Activated CD8-positive, alpha-beta memory T cell treated with anti-CD3 and anti-CD28 coated beads, Interleukin-2, amount 10 ng/mL, durations not matched to agents 7 days and 5 days (primary cell): Measurements from ENCODE around the gene ELK3. TPM values are rescaled to one million over a fixed set of nuclear protein-coding genes. Genes with fewer than 3 reads are reported as not detected.

Experiments
- ATAC-seq: fragments of 150-1000 bp; cut with Tn5 transposase; one replicate; pipeline ENCODE4 v1.10.0; 2021; ENCODE audit warnings: moderate library complexity
- CTCF ChIA-PET: fragments of 350-600 bp; sonication (Branson Sonifier 250); formaldehyde crosslinking; loops from one replicate; lab custom pipeline; 2021; ENCODE audit warnings: antibody characterized with exemption; lab: Charles Lee
- DNase-seq: peaks from one replicate; pipeline ENCODE4 v3.0.0-alpha.2; 2020
- H3K27ac Mint-ChIP-seq: one replicate; pipeline ENCODE4 v1.8.0; 2021; ENCODE audit warnings: mild to moderate bottlenecking, mixed read lengths
- H3K27me3 Mint-ChIP-seq: one replicate; pipeline ENCODE4 v1.8.0; 2021; ENCODE audit warnings: mixed read lengths
- H3K36me3 Mint-ChIP-seq: one replicate; pipeline ENCODE4 v1.8.0; 2021; ENCODE audit warnings: mild to moderate bottlenecking, mixed read lengths
- H3K4me1 Mint-ChIP-seq: one replicate; pipeline ENCODE4 v1.8.0; 2021; ENCODE audit warnings: mixed read lengths
- H3K4me3 Mint-ChIP-seq: one replicate; pipeline ENCODE4 v1.8.0; 2021; ENCODE audit warnings: mild to moderate bottlenecking, moderate library complexity, mixed read lengths
- H3K9me3 Mint-ChIP-seq: one replicate; pipeline ENCODE4 v1.8.0; 2022; ENCODE audit warnings: low read depth, mixed read lengths
- total RNA-seq, 2 experiments: library from RNA; stranded (reverse); gene quantifications; one replicate each; pipeline ENCODE4 v1.2.3, GENCODE V29; 2021

ELK3 gene
- total RNA-seq, result 10 to 100 TPM; 16.1 to 17.1 TPM

DNA sequence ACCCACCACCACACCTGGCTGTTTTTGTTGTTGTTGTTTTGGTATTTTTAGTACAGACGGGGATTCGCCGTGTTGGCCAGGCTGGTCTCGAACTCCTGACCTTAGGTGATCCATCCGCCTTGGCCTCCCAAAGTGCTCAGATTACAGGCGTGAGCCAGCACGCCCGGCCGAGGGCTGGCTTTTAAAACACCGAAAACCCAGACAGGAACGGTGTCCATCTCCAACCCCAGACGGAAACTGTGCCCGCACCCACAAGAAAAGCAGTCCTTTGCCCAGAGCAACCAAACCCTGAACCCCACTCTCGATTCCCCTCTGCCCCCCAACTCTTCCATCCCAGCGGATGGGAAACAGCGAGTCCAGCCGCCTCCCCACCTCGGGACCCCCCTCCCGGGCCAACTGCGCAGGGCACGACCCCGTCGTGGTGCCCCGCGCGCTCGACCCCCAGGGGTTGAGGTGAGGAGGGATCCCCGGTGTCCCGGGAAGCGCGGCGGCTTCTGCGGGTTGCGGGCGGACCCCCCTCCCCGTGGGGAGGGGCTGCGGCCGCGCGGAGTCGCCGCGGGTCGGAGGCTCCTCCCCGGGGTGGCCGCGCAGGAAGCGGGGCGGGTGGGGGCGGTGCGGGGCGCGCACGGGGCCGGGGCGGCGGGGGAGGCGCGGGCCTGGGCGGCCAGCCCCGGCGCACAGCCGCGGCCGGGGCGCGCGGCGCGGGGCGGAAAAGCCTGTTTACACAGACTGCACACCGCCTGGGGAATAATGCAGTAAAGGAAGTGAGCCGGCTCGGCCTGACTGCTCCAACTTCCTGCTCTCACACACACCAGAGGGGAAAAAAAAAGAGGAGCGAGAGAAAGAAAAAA is at the start of gene ELK3:
TSS of gene ELK3 (plus strand) at position 651 of the 851 bp plus-strand sequence.
- Mint-ChIP-seq H3K4me1 (peaks cover 39% of the 10 kb centered on the region), H3K4me3 (peak within 1 kb of the TSS; percentile 97), H3K27me3 (peaks cover 2% of the 10 kb centered on the region), H3K9me3 (no peaks in the 10 kb centered on the region), H3K27ac (peak within 1 kb of the TSS; percentile 97), H3K36me3 (peaks cover 2% of the 10 kb centered on the region)
- ATAC-seq (peak; percentile 67), DNase-seq (peak; percentile 64)
- CTCF ChIA-PET, result interaction anchor here (1.1 to 2.0 kb wide), 3 partner anchors 17 to 22 kb away, joined by 4 to 15 read pairs (median 8); no protein-coding TSS in a partner anchor

DNA sequence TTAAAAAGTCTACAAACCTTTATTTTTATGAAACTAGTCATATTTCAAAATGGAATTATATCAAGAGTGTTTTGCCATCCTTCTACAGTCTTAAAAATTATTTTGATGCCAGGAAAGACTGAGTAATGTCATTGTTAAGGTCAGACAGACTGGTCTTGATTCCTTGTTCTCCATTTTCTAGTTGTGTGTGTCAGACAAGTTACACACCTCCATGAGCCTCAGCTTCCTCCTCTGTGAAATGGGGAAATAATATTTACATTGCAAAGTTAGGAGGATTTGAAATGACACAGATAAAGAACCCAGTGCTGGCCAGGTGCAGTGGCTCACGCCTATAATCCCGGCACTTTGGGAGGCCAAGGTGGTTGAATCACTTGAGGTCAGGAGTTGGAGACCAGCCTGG is 47.4 kb upstream of the ELK3 start:
- peaks cover 4% of the 10 kb centered on the region for H3K27me3 Mint-ChIP-seq
- CTCF ChIA-PET, result interaction anchor here (0.6 kb wide), 1 partner anchor 20 kb away, joined by 3 read pairs; no protein-coding TSS in a partner anchor

DNA sequence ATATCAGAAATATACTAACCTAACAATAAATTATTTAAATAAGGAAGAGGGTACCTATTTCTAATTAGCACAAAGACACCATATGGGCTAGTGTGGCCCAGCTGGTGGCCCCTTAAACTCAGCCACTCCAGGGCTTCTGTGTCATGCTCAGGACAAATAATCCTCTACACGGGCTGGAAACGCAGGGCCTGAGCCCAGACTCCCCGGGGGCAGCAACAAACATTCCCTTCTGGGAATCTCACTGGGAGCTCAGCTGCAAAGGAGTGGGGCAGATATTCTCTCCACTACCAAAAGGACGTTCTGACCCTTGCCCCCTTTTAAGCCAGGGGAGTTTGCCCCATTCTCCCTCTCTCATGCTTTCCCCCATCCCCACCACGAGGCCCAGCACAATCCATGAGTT is 43.7 kb upstream of the ELK3 start:
- Mint-ChIP-seq H3K4me3 (no peak overlapping the region), H3K4me1 (no peaks in the 10 kb centered on the region), H3K27me3 (peaks cover 4% of the 10 kb centered on the region), H3K36me3 (no peaks in the 10 kb centered on the region), H3K27ac (no peak overlapping the region), H3K9me3 (no peaks in the 10 kb centered on the region)
- ATAC-seq, result no peak
- DNase-seq, result no peak
- CTCF ChIA-PET, result interaction anchor here (1.1 kb wide), 1 partner anchor 65 kb away, joined by 3 read pairs; no protein-coding TSS in a partner anchor

More for the DNA sequence above, 47.4 kb upstream of the ELK3 start:
- DNase-seq (no peak), ATAC-seq (no peak)
- no peak overlapping the region for H3K27ac Mint-ChIP-seq
- no peak overlapping the region for H3K4me3 Mint-ChIP-seq
- H3K36me3 Mint-ChIP-seq, result peaks cover 3% of the 10 kb centered on the region
- H3K4me1 Mint-ChIP-seq, result peaks cover 17% of the 10 kb centered on the region
- H3K9me3 Mint-ChIP-seq, result no peaks in the 10 kb centered on the region

DNA sequence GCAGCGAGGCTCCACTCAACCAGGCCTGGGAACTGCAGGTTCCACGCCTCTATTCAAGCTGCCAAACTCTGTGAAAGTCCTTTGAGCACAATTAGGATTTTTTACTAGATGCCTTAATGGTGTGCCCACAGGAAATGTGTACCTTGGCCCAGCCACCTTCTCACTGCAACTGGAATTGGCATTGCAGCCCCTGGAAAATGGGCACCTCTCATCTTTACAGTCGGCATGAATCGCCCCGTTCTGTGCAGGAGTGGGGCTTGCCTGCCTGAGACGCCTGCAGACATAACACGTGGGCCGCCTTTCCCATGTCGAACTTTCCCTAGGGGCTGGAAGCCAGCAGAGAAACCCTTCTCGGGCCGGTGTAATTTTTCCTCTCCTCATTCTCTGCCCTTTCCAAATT is 42.0 kb upstream of the ELK3 start:
- no peak overlapping the region for H3K27ac Mint-ChIP-seq
- no peaks in the 10 kb centered on the region for H3K4me1 Mint-ChIP-seq
- no peak for ATAC-seq
- no peaks in the 10 kb centered on the region for H3K36me3 Mint-ChIP-seq
- CTCF ChIA-PET, result no interaction called here
- no peak for DNase-seq
- H3K4me3 Mint-ChIP-seq, result no peak overlapping the region
- no peaks in the 10 kb centered on the region for H3K27me3 Mint-ChIP-seq
- no peaks in the 10 kb centered on the region for H3K9me3 Mint-ChIP-seq

DNA sequence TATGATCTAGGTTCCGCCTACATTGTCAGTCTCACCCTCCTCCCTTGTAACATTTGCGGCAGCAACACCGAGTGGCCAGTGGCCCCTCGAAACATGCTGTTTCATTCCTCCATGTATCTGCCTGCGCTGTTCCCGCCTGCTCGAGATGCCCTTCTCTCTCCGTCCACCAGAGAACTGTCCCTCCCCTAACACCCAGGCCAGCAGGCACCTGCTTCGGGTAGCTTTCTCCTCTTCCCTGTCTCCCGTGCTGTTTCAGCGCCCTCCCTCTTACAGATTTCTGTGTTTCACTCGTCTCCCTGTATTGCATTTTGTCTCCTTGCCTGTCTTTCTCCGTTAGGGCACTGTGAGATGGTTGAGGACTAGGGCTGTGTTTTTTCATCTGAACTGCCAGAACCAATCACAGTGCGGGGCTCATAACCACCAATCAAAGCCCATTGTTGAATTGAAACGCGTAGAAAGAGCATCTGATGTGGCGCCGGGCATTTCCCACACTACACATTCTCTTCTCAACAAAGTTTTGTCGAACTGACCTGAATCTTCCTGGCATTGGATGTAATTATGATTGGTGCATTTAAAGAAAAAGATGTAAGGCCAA is 40.9 kb upstream of the ELK3 start:
- Mint-ChIP-seq H3K27ac (no peak overlapping the region), H3K27me3 (no peaks in the 10 kb centered on the region), H3K4me3 (no peak overlapping the region), H3K9me3 (no peaks in the 10 kb centered on the region), H3K4me1 (no peaks in the 10 kb centered on the region), H3K36me3 (no peaks in the 10 kb centered on the region)
- ATAC-seq, result no peak
- CTCF ChIA-PET, result no interaction called here
- DNase-seq, result no peak

DNA sequence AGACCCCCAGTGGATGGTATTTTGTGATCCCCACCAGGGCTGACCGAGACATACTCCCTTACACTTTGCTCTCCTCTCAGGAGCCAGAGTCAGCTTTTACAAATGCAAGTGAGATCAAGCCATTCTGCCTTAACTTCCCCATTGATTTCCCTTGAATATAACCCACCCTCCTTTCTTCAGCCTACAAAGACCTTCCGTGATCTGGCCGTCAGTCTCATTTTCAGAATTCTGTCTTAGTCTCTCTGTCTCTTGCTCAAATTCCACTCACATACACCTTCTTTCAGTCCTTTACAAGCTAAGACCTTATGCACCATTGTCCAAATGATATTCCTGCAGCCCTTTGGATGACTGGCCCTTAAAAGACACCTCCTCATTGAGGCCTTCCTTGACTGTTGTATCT is 39.0 kb upstream of the ELK3 start:
- H3K4me3 Mint-ChIP-seq, result no peak overlapping the region
- ATAC-seq, result no peak
- no peak overlapping the region for H3K27ac Mint-ChIP-seq
- CTCF ChIA-PET, result no interaction called here
- no peak for DNase-seq
- H3K4me1 Mint-ChIP-seq, result no peaks in the 10 kb centered on the region
- no peaks in the 10 kb centered on the region for H3K27me3 Mint-ChIP-seq
- peaks cover 2% of the 10 kb centered on the region for H3K36me3 Mint-ChIP-seq
- no peaks in the 10 kb centered on the region for H3K9me3 Mint-ChIP-seq

DNA sequence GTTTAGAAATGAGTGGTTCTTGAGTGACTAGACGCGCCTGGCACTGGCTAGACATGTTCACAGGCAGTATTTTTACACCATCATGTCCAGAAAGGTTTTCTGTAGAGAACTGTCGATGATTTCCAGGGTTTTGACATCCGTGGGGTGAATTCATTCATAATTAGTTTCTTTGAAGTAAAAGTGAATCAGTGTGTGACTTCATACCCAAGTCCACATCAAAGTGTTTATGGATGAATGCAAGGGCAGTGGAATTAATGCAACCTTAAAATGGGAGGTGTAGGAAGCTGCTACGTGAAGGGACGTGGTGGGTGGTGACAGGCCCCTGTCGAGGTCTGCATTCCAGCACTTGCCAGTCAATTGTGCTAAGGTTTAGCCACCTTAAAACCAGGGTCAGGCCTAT is 38.4 kb upstream of the ELK3 start:
- no peaks in the 10 kb centered on the region for H3K9me3 Mint-ChIP-seq
- no peak for DNase-seq
- CTCF ChIA-PET, result no interaction called here
- no peaks in the 10 kb centered on the region for H3K27me3 Mint-ChIP-seq
- no peak overlapping the region for H3K4me3 Mint-ChIP-seq
- H3K4me1 Mint-ChIP-seq, result no peaks in the 10 kb centered on the region
- H3K36me3 Mint-ChIP-seq, result peaks cover 2% of the 10 kb centered on the region
- ATAC-seq, result no peak
- H3K27ac Mint-ChIP-seq, result no peak overlapping the region

DNA sequence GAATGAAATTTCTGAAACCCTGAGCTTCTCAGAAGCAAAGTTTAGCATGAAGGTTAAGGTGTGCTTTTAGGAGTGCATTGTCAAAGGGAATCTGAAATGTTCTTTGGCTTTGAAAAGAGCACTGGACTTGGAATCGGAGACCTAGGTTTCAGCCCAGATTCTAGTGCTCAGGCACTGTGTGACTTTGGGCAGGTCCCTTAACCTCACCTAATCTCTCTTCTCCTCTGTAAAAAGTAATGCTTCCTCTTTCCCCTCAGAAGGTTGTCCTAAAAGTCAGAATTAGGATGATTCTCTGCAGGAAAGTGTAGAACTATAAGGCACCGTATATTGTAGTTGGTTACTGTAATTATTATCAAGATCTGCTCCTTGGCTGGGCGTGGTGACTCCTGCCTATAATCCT is 38.0 kb upstream of the ELK3 start:
- peaks cover 2% of the 10 kb centered on the region for H3K36me3 Mint-ChIP-seq
- no peak overlapping the region for H3K27ac Mint-ChIP-seq
- CTCF ChIA-PET, result no interaction called here
- H3K27me3 Mint-ChIP-seq, result no peaks in the 10 kb centered on the region
- H3K4me1 Mint-ChIP-seq, result no peaks in the 10 kb centered on the region
- no peaks in the 10 kb centered on the region for H3K9me3 Mint-ChIP-seq
- H3K4me3 Mint-ChIP-seq, result no peak overlapping the region
- DNase-seq (no peak), ATAC-seq (no peak)

DNA sequence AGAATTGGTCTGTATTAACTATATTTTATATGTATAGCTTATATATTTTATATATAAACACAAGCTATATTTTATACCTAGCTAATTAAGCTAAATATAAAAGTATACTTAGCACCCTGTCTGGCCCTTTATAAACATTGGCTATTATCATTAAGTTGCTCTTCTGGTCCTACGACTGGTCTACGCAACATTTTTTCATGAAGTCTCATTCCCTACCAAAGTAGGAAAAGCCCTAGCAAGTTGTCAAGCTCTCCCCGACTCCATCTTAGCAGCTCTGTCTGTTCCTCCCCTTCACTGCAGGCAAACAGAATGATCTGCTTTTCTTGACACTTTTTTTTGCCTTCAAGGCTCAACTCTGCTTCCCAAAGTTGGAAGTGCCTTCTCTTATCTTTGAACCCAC is 36.7 kb upstream of the ELK3 start:
- peaks cover 2% of the 10 kb centered on the region for H3K36me3 Mint-ChIP-seq
- no peaks in the 10 kb centered on the region for H3K4me1 Mint-ChIP-seq
- DNase-seq, result no peak
- no peaks in the 10 kb centered on the region for H3K9me3 Mint-ChIP-seq
- no peak overlapping the region for H3K4me3 Mint-ChIP-seq
- no peak for ATAC-seq
- no peaks in the 10 kb centered on the region for H3K27me3 Mint-ChIP-seq
- CTCF ChIA-PET, result interaction anchor here (1.4 kb wide), 1 partner anchor 58 kb away, joined by 4 read pairs; no protein-coding TSS in a partner anchor
- H3K27ac Mint-ChIP-seq, result no peak overlapping the region

DNA sequence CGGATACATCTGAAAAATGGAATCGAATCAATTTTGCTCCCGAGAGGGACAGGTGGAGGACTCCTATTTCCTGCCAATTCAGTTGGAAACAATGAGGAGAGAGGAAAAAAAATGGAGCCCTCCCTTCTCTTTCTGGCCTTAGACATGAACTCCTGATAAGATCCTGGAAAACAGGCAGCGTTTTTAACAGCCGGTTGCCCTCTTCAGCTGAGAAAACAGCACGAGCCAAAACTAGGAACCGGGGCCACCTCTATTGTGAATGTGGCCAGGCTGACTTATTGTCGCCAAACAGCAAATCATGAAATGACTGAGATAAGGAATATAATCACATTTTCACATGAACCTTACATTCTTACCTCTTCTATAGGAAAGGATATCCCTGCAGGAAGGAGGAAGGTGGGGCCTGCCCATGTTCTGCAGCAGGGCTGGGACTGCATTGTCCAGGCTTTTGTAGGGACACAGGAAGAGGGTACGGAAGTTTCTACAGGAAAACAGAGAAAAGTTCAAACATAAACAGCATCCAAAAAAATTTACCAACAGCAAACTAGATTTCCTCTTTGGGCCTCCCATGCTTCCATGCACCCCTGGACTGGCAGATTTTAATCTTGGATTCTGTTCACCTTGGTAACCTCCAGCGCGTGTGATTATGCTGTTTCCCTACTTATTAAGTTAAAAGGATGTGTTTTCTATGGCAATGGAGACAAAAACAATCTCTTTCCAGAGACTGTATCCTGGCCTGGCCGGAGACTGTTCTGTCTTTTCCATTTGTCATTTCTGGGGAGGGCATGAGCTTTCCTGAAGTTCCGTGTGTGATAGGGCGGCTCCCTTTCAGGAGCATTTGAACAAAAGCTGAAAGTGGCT is 29.0 kb upstream of the ELK3 start:
- H3K27me3 Mint-ChIP-seq, result no peaks in the 10 kb centered on the region
- no peaks in the 10 kb centered on the region for H3K36me3 Mint-ChIP-seq
- no peak overlapping the region for H3K4me3 Mint-ChIP-seq
- H3K27ac Mint-ChIP-seq, result no peak overlapping the region
- no peaks in the 10 kb centered on the region for H3K9me3 Mint-ChIP-seq
- DNase-seq, result no peak
- ATAC-seq, result no peak
- no peaks in the 10 kb centered on the region for H3K4me1 Mint-ChIP-seq
- CTCF ChIA-PET, result no interaction called here

DNA sequence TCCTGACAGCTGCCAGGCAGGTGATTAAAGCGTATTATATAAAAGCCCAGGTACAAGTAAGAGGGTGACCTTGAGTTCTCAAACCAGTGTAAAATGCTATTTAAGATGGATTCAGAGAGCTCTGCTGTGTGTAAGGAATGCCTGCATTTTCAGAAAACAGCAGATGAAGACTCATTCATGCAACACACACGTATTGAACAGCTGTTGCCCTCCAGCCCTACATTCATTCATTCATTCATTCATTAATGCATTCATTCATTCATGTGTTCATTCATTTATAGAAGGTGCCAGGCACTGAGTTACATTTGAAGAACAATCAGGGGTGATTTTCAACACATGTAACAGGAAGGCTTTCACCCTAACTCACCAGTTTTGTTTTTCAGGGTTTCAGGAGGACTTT is 27.4 kb upstream of the ELK3 start:
- Mint-ChIP-seq H3K4me1 (no peaks in the 10 kb centered on the region), H3K4me3 (no peak overlapping the region), H3K36me3 (no peaks in the 10 kb centered on the region), H3K27me3 (peaks cover 1% of the 10 kb centered on the region), H3K27ac (no peak overlapping the region), H3K9me3 (no peaks in the 10 kb centered on the region)
- ATAC-seq, result no peak
- DNase-seq, result no peak
- CTCF ChIA-PET, result interaction anchor here (0.7 kb wide), 1 partner anchor 259 kb away, joined by 3 read pairs; no protein-coding TSS in a partner anchor

DNA sequence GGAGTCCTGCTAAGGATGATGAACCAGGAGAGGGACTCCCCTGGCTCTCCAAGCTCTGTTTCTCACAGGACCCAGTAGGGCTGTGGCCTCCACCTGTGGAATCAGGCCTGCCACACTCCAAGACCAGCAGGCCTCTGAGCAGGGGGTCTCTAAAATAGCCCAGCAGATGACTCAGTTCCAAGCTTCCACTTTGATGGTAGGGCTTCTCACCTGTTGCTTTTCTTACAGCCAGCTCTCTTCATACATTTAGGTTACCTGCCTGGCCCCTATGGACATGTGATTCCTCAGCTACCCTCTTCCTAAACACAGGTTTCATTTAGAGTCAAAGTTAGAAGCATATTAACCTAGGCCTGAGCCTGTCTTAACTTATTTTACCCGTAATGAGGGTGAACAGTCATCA is 26.7 kb upstream of the ELK3 start:
- Mint-ChIP-seq H3K9me3 (no peaks in the 10 kb centered on the region), H3K4me3 (no peak overlapping the region)

DNA sequence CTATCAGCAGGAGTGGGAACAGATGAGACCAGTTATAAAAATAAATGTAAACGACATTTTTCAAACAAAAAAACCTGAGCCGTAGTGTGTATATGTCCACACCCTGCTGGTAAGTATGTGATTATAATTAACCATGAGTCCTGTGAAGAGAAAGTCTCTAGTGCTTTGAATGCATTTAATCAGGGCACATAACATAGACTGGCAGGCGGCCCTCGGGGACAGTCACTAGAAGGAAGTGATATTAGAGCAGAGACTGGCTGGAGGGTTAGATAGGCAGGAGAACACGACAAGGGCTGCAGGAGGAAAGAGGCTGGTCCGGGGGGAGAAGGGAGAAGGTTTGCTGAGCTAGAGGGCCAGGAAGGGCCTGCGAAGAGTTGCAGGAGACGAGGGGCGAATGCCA is 23.8 kb upstream of the ELK3 start:
- Mint-ChIP-seq H3K4me3 (no peak overlapping the region), H3K27me3 (peaks cover 9% of the 10 kb centered on the region), H3K9me3 (peaks cover 4% of the 10 kb centered on the region), H3K27ac (no peak overlapping the region), H3K4me1 (no peaks in the 10 kb centered on the region), H3K36me3 (peaks cover 10% of the 10 kb centered on the region)
- CTCF ChIA-PET, result no interaction called here
- no peak for ATAC-seq
- no peak for DNase-seq

More for the DNA sequence above, 26.7 kb upstream of the ELK3 start:
- DNase-seq (no peak), ATAC-seq (no peak)
- no peak overlapping the region for H3K27ac Mint-ChIP-seq
- no peaks in the 10 kb centered on the region for H3K4me1 Mint-ChIP-seq
- H3K27me3 Mint-ChIP-seq, result peaks cover 7% of the 10 kb centered on the region
- CTCF ChIA-PET, result interaction anchor here (0.6 to 0.7 kb wide), 2 partner anchors 81 to 258 kb away, joined by 3 read pairs; no protein-coding TSS in a partner anchor
- H3K36me3 Mint-ChIP-seq, result no peaks in the 10 kb centered on the region
